CD14-positive monocyte (primary cell): Measurements from ENCODE around the gene BRI3. TPM values are rescaled to one million over a fixed set of nuclear protein-coding genes. Genes with fewer than 3 reads are reported as not detected.
A peak's percentile ranks its signal among the peaks of the same experiment; 100 is the strongest.

Source experiments
- DNase-seq, 3 donors: peaks; one replicate each; pipeline ENCODE4 v3.0.0-alpha.2; 2011 to 2022
- H2AFZ ChIP-seq: 2 replicates; pipeline ENCODE4 v1.6.0; 2012; ENCODE audit warnings: mild to moderate bottlenecking, low read depth, low read length, inconsistent platforms; ENCODE audit not compliant: insufficient read depth, poor library complexity, severe bottlenecking
- H3K27ac ChIP-seq, 2 donors: 1 replicate in 1 of 2; 2 replicates in 1 of 2; pipeline ENCODE4 v1.5.1; 2012 to 2013; ENCODE audit warnings: low read length in 2 of 2, control low read depth in 1 of 2, inconsistent platforms in 1 of 2, low read depth in 1 of 2, mild to moderate bottlenecking in 1 of 2
- H3K27me3 ChIP-seq, 2 donors: one replicate each; pipeline versions ENCODE4 v1.6.0 to v1.6.1; 2011 to 2013; ENCODE audit warnings: low read length in 2 of 2; ENCODE audit not compliant: control insufficient read depth in 2 of 2, insufficient read depth in 2 of 2
- H3K36me3 ChIP-seq, 2 donors: replicated peaks in 1 of 2; 1 replicate in 1 of 2; 2 replicates in 1 of 2; pipeline versions ENCODE4 v1.5.1 to v1.6.1; 2012 to 2013; ENCODE audit warnings: low read length in 2 of 2, control low read depth in 1 of 2, inconsistent platforms in 1 of 2, mild to moderate bottlenecking in 1 of 2; ENCODE audit not compliant: insufficient read depth in 2 of 2, control insufficient read depth in 1 of 2
- H3K4me1 ChIP-seq, 2 donors: 1 replicate in 1 of 2; 2 replicates in 1 of 2; pipeline versions ENCODE4 v1.5.1 to v1.6.1; 2012 to 2013; ENCODE audit warnings: low read length in 2 of 2, control low read depth in 1 of 2, inconsistent platforms in 1 of 2, mild to moderate bottlenecking in 1 of 2, moderate library complexity in 1 of 2; ENCODE audit not compliant: insufficient read depth in 2 of 2, control insufficient read depth in 1 of 2
- H3K4me2 ChIP-seq: replicated peaks from 2 replicates; pipeline ENCODE3; 2012; ENCODE audit warnings: low read length, moderate library complexity, mild to moderate bottlenecking; ENCODE audit not compliant: poor library complexity, severe bottlenecking; ENCODE audit errors: extremely low read depth
- H3K4me3 ChIP-seq, 3 experiments: fragments of 200-600 bp in 1 of 3; sonication (generic) in 1 of 3; replicated peaks in 1 of 3; 1 replicate in 2 of 3; 2 replicates in 1 of 3; pipeline ENCODE4 v1.5.1; 2011 to 2013; ENCODE audit warnings: low read length in 3 of 3, mild to moderate bottlenecking in 3 of 3, control low read depth in 2 of 3, low read depth in 2 of 3, inconsistent platforms in 1 of 3, moderate library complexity in 1 of 3
- H3K79me2 ChIP-seq: 2 replicates; pipeline ENCODE4 v1.6.0; 2012; ENCODE audit warnings: mild to moderate bottlenecking, control low read depth, inconsistent platforms, low read length, moderate library complexity; ENCODE audit not compliant: insufficient read depth
- H3K9ac ChIP-seq: 2 replicates; pipeline ENCODE4 v1.6.0; 2017; ENCODE audit warnings: low read length, mild to moderate bottlenecking; ENCODE audit not compliant: insufficient read depth, poor library complexity, severe bottlenecking
- H3K9me3 ChIP-seq, 2 donors: replicated peaks in 1 of 2; 1 replicate in 1 of 2; 2 replicates in 1 of 2; pipeline versions ENCODE4 v1.5.1 to v1.6.1; 2012 to 2013; ENCODE audit warnings: low read length in 2 of 2, control low read depth in 1 of 2; ENCODE audit not compliant: control insufficient read depth in 1 of 2, insufficient read depth in 1 of 2
- H4K20me1 ChIP-seq: 2 replicates; pipeline ENCODE4 v1.6.0; 2012; ENCODE audit warnings: mild to moderate bottlenecking, low read length, control low read depth, moderate library complexity; ENCODE audit not compliant: insufficient read depth
- H3K27ac Mint-ChIP-seq, 7 donors: one replicate each; pipeline ENCODE4 v1.8.0; 2020; ENCODE audit warnings: mild to moderate bottlenecking in 7 of 7, mixed read lengths in 7 of 7, moderate library complexity in 6 of 7, inconsistent platforms in 2 of 7
- H3K27me3 Mint-ChIP-seq, 3 donors: one replicate each; pipeline ENCODE4 v1.8.0; 2021 to 2022; ENCODE audit warnings: low read depth in 3 of 3, mild to moderate bottlenecking in 3 of 3, mixed read lengths in 3 of 3, moderate library complexity in 3 of 3, inconsistent platforms in 1 of 3
- H3K36me3 Mint-ChIP-seq, 2 donors: one replicate each; pipeline ENCODE4 v1.8.0; 2020; ENCODE audit warnings: mixed read lengths in 2 of 2, inconsistent platforms in 1 of 2, mild to moderate bottlenecking in 1 of 2
- H3K4me1 Mint-ChIP-seq: one replicate; pipeline ENCODE4 v1.8.0; 2020; ENCODE audit warnings: mild to moderate bottlenecking, mixed read lengths
- H3K4me3 Mint-ChIP-seq, 2 donors: one replicate each; pipeline ENCODE4 v1.8.0; 2020; ENCODE audit warnings: mild to moderate bottlenecking in 2 of 2, mixed read lengths in 2 of 2, moderate library complexity in 1 of 2
- H3K9me3 Mint-ChIP-seq, 7 donors: one replicate each; pipeline ENCODE4 v1.8.0; 2020 to 2022; ENCODE audit warnings: mixed read lengths in 7 of 7, mild to moderate bottlenecking in 6 of 7, moderate library complexity in 6 of 7, inconsistent platforms in 2 of 7
- CTCF ChIP-seq: fragments of 200-600 bp; IDR thresholded peaks from one replicate; pipeline ENCODE4 v1.8.0; 2022; ENCODE audit warnings: antibody characterized with exemption, mild to moderate bottlenecking
- WGBS: methylation state at CpG from one replicate; pipeline ENCODE4 v1.1.5; 2013; ENCODE audit warnings: missing lambda C conversion rate; ENCODE audit not compliant: insufficient coverage; 5-methylcytosine and 5-hydroxymethylcytosine counted together
- intact Hi-C, 2 donors: fragments of 100-400 bp; cut with micrococcal nuclease; formaldehyde crosslinking; loops; one replicate each; pipeline versions ENCODE4 v1.15.0 to v1.15.1; 2023
- polyA plus RNA-seq, 3 donors: library from polyadenylated mRNA; depleted of rRNA in 1 of 3; unstranded in 2 of 3; stranded (reverse) in 1 of 3; fragments of 300-500 nt in 2 of 3; fragments of >200 nt in 1 of 3; fragmentation: Illumina TruSeq in 2 of 3; gene quantifications; 1 replicate in 2 of 3; 2 replicates in 1 of 3; pipeline ENCODE4 v1.2.3, GENCODE V29; 2012 to 2021

Gene BRI3
- polyA plus RNA-seq, 3 donors, result 120 to 273 (median 149) TPM

DNA sequence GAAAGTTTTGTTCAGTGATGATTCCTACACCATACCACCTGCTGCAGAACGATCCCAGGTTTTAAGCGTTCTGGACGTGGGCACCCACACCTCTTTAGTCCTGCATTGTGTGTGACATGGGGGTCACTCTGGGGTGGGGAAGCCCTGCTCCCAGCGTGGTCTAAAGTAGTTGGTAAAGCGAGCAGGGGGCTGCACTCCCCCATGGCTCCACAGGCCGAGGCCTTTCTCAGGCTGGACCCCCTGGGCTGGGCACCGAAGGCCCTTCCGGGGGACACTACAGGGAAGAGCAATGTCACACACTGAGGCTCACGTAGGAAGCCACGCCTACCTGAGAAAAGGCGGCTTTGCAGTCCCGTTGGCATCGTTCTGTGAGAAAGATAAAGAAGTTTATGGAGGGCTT, 12.3 kb downstream of the BRI3 start:
- no peak for DNase-seq
- H3K27ac Mint-ChIP-seq, result peak overlapping the region in 4 of 7 donors; percentile 9 to 79 (median 45)
- Histone ChIP-seq H4K20me1 (peaks cover 98% of the 10 kb centered on the region), H3K4me3 (no peak overlapping the region), H3K27me3 (no peaks in the 10 kb centered on the region), H3K9me3 (no peaks in the 10 kb centered on the region), H3K9ac (no peak overlapping the region), H2AFZ (no peak overlapping the region), H3K4me2 (no peak overlapping the region), H3K79me2 (peaks cover 58% of the 10 kb centered on the region), H3K4me1 (peaks cover 4 to 9% of the 10 kb centered on the region in 2 donors), H3K36me3 (peaks cover 60 to 81% of the 10 kb centered on the region in 2 donors), H3K27ac (no peak overlapping the region)
- WGBS, result 99% methylated on average over 7 of the region's 13 CpGs
- TF ChIP-seq CTCF, result no peak
- H3K36me3 Mint-ChIP-seq, result peaks cover 46 to 79% of the 10 kb centered on the region in 2 donors
- intact Hi-C loops, result no loop called here
- H3K4me3 Mint-ChIP-seq, result no peak overlapping the region
- H3K4me1 Mint-ChIP-seq, result peaks cover 11% of the 10 kb centered on the region
- H3K27me3 Mint-ChIP-seq, result peaks cover 0 to 3% (median 0%) of the 10 kb centered on the region in 3 donors
- no peaks in the 10 kb centered on the region for H3K9me3 Mint-ChIP-seq

DNA sequence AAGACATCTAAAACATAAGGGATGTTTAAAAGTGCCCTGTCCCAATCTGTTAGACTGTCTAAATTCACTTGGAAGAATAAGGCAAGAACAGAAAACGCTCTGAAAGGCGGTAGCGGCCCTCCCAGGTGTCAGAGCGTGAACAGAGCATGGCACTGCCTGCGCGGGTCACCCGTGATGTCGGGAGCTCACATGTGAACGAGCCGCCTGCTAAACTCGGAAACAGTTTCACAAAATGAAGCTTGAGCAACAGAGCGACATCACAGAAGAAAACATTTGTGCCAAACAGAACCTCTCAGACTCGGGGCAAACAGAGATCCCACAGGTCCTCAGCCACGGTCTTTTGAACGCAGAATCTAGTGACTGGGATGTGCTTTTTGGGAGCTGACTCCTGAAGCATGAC, 12.8 kb downstream of the BRI3 start:
- H3K4me3 Mint-ChIP-seq, result no peak overlapping the region
- Histone ChIP-seq H3K27me3 (no peaks in the 10 kb centered on the region), H3K9me3 (no peaks in the 10 kb centered on the region), H3K79me2 (peaks cover 52% of the 10 kb centered on the region), H3K4me2 (no peak overlapping the region), H4K20me1 (peaks cover 98% of the 10 kb centered on the region), H3K4me1 (peaks cover 1 to 4% of the 10 kb centered on the region in 2 donors), H2AFZ (no peak overlapping the region), H3K4me3 (no peak overlapping the region), H3K9ac (no peak overlapping the region), H3K27ac (no peak overlapping the region), H3K36me3 (peaks cover 56 to 75% of the 10 kb centered on the region in 2 donors)
- peak overlapping the region in 6 of 7 donors; percentile 9 to 77 (median 60) for H3K27ac Mint-ChIP-seq
- H3K27me3 Mint-ChIP-seq, result peaks cover 0 to 3% (median 0%) of the 10 kb centered on the region in 3 donors
- peaks cover 46 to 73% of the 10 kb centered on the region in 2 donors for H3K36me3 Mint-ChIP-seq
- no peak for TF ChIP-seq CTCF
- intact Hi-C loops, result no loop called here
- WGBS, result 93% methylated on average over 15 of the region's 15 CpGs
- no peak for DNase-seq
- H3K9me3 Mint-ChIP-seq, result no peaks in the 10 kb centered on the region
- peaks cover 9% of the 10 kb centered on the region for H3K4me1 Mint-ChIP-seq
